Endometrial microvascular endothelial cells (primary cell): ENCODE data around the gene SPTB. TPM values are rescaled to one million over a fixed set of nuclear protein-coding genes. Genes with fewer than 3 reads are reported as not detected.

Source experiments
- in situ Hi-C: cut with HindIII; loops from 2 replicates; pipeline ENCODE4 v1.10.0; 2017; ENCODE audit warnings: low sequenced_read_pairs, low pct_unique_long_range_greater_than_20kb; ENCODE audit errors: inconsistent ontology term
- total RNA-seq: library from RNA; depleted of rRNA; stranded (reverse); fragments of >200 nt; gene quantifications from one replicate; pipeline ENCODE4 v1.2.3, GENCODE V29; 2015; ENCODE audit errors: inconsistent ontology term

The SPTB gene
- total RNA-seq, 1 donor from 2014 or later = not detected

GRCh38 chr14:64728856-64729255, 150.9 kb downstream of the SPTB start:
- in situ Hi-C loops = no loop called here

- in situ Hi-C loops = no loop called here
These were observed 151.6 kb downstream of the SPTB start for GRCh38 chr14:64728106-64728505.

- in situ Hi-C loops = no loop called here
These were observed 152.1 kb downstream of the SPTB start for GRCh38 chr14:64727551-64728071.

- in situ Hi-C loops = no loop called here
These were observed 153.2 kb downstream of the SPTB start for GRCh38 chr14:64726585-64726890.

- in situ Hi-C loops = no loop called here
These were observed 153.7 kb downstream of the SPTB start for GRCh38 chr14:64725879-64726584.

- in situ Hi-C loops = no loop called here
These were observed 154.4 kb downstream of the SPTB start for GRCh38 chr14:64725261-64725815.

GRCh38 chr14:64724578-64724930, 155.2 kb downstream of the SPTB start:
- in situ Hi-C loops = no loop called here

GRCh38 chr14:64723691-64724577, 155.8 kb downstream of the SPTB start:
- in situ Hi-C loops = no loop called here

GRCh38 chr14:64722842-64723447, 156.8 kb downstream of the SPTB start:
- in situ Hi-C loops = no loop called here

GRCh38 chr14:64721899-64722298, 157.8 kb downstream of the SPTB start:
- in situ Hi-C loops = no loop called here

GRCh38 chr14:64721391-64721791, 158.3 kb downstream of the SPTB start:
- in situ Hi-C loops = no loop called here

- in situ Hi-C loops = no loop called here
These were observed 159.6 kb downstream of the SPTB start for GRCh38 chr14:64720131-64720576.

GRCh38 chr14:64719601-64720000, 160.1 kb downstream of the SPTB start:
- in situ Hi-C loops = no loop called here

- in situ Hi-C loops = no loop called here
These were observed 160.9 kb downstream of the SPTB start for GRCh38 chr14:64718762-64719161.

GRCh38 chr14:64717870-64718269, 161.8 kb downstream of the SPTB start:
- in situ Hi-C loops = no loop called here

GRCh38 chr14:64715628-64716412, 163.9 kb downstream of the SPTB start:
- in situ Hi-C loops = no loop called here

- in situ Hi-C loops = no loop called here
These were observed 164.5 kb downstream of the SPTB start for GRCh38 chr14:64715146-64715627.

- in situ Hi-C loops = no loop called here
These were observed 165.2 kb downstream of the SPTB start for GRCh38 chr14:64714432-64715025.
